ENCODE results near the gene DCANP1. TPM values are rescaled to one million over a fixed set of nuclear protein-coding genes. Genes with fewer than 3 reads are reported as not detected.

Gene DCANP1
- total RNA-seq, 1 experiment from 2014 or later = not detected

DNA sequence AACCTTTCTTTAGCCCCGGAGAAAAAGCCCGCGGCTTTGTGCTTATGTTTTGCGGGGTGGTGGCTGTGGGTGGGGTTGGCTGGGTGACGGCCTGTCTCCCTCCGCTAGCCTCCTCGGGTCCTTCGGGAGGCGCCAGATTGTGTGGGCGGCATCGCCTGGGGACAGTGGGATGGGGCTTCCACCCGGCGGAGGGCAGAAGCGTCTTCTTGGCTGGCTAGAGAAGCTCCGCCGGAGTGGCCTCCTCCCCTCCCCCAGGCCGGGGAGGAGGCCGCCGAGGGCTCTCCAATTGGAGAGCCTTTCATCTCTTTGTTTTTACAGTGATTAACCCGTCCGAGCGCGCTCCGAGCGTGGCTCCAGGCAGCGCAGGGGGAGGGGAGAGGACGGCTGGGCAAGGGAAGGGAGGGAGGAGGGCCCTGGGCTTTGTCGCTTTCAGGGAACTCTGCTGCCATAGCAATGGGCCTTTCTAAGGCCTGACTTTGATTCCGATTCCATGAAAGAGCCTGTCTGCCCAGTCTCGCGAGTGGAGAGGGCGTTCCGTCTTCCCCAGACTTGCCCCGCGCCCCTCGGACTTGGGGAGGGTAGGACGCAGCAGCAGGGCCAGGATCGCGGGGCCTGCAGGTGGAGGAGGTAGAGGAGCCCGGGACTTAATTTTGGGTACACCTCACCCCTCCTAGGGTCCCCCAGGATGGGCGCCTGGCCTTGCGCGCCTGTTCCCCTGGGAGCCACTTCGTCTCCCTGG, 41.7 kb upstream of the DCANP1 start:
- ChIA-PET CTCF (interaction anchor here (1.0 to 2.9 kb wide), 5 partner anchors 23 to 77 kb away, joined by 3 to 18 read pairs (median 8); no protein-coding TSS in a partner anchor), POLR2A (no interaction called here)
- Histone ChIP-seq H3K4me1 (peaks cover 44% of the 10 kb centered on the region), H3K9me3 (no peaks in the 10 kb centered on the region), H3K27me3 (replicated peaks; ENCODE audit: control insufficient read depth, insufficient read depth, low read length) (no peaks in the 10 kb centered on the region), H3K36me3 (ENCODE audit: control insufficient read depth, insufficient read depth, low read length) (no peaks in the 10 kb centered on the region), H3K4me3 (ENCODE audit: low read depth, low read length) (peak overlapping the region; percentile 34)
- Mint-ChIP-seq H3K4me3 (ENCODE audit: unreplicated experiment) (peak overlapping the region; percentile 72), H3K27me3 (ENCODE audit: insufficient read depth, unreplicated experiment) (no peaks in the 10 kb centered on the region), H3K27ac (ENCODE audit: unreplicated experiment) (peak overlapping the region; percentile 67), H3K4me1 (ENCODE audit: low read depth, unreplicated experiment) (peaks cover 30% of the 10 kb centered on the region), H3K36me3 (ENCODE audit: insufficient read depth, unreplicated experiment) (no peaks in the 10 kb centered on the region), H3K9me3 (ENCODE audit: unreplicated experiment) (no peaks in the 10 kb centered on the region)
- no TSS peak for BruUV-seq (replicated peaks)
- intact Hi-C loops (cut with micrococcal nuclease; ENCODE audit: unreplicated experiment) = loop anchor here (2.0 kb wide), 1 partner anchor 64 kb away; no protein-coding TSS in a partner anchor
- TF ChIP-seq, protein P1, sequence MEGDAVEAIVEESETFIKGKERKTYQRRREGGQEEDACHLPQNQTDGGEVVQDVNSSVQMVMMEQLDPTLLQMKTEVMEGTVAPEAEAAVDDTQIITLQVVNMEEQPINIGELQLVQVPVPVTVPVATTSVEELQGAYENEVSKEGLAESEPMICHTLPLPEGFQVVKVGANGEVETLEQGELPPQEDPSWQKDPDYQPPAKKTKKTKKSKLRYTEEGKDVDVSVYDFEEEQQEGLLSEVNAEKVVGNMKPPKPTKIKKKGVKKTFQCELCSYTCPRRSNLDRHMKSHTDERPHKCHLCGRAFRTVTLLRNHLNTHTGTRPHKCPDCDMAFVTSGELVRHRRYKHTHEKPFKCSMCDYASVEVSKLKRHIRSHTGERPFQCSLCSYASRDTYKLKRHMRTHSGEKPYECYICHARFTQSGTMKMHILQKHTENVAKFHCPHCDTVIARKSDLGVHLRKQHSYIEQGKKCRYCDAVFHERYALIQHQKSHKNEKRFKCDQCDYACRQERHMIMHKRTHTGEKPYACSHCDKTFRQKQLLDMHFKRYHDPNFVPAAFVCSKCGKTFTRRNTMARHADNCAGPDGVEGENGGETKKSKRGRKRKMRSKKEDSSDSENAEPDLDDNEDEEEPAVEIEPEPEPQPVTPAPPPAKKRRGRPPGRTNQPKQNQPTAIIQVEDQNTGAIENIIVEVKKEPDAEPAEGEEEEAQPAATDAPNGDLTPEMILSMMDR (IDR thresholded peaks at IDR 0.05; ENCODE audit: insufficient read depth in 1 of 2, low read depth in 1 of 2, low read length in 1 of 2, severe bottlenecking in 1 of 2, unreplicated experiment in 1 of 2) = no peak
- peak; percentile 83 for DNase-seq

DNA sequence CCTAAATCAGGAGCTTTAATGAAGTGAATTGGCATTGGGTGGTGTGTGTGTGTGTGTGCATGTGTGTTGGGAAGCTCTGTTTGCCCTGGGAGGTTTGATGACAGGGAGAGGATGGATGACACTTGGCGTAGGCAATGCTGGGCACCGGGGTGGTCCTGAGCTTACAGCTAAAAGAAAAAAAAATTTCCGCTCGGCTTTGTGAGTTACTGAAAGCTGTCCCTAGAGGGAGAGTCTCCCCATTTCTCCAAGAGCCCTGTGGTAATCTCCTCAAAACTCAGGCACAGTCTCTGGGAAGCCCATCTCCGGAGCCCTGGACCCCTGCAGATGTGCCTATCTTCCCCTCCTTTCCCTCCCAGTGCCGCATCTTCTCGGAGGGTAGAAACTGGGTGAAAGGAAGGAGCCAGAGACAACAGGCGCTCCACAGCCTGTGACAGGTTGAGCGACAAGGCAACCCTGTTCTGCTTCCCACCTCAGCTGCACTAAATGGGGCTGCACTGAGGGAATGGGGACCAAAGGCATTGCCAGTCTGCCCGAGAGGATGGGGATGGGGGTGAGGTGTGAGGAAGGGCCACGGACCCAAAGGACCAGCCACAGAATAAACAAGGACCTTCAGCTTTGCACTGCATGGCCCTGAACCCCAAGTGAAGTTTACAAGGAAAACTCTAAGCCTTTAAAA, 40.8 kb upstream of the DCANP1 start:
- H3K27me3 ChIP-seq (replicated peaks; ENCODE audit: control insufficient read depth, insufficient read depth, low read length) = no peaks in the 10 kb centered on the region
- H3K9me3 Mint-ChIP-seq (ENCODE audit: unreplicated experiment) = no peaks in the 10 kb centered on the region
- H3K4me3 Mint-ChIP-seq (ENCODE audit: unreplicated experiment) = peak overlapping the region; percentile 72
- H3K4me1 ChIP-seq = peaks cover 44% of the 10 kb centered on the region
- intact Hi-C loops (cut with micrococcal nuclease; ENCODE audit: unreplicated experiment) = loop anchor here (2.0 kb wide), 1 partner anchor 65 kb away; no protein-coding TSS in a partner anchor
- H3K9me3 ChIP-seq = no peaks in the 10 kb centered on the region
- TF ChIP-seq, protein P1 (IDR thresholded peaks at IDR 0.05; ENCODE audit: insufficient read depth in 1 of 2, low read depth in 1 of 2, low read length in 1 of 2, severe bottlenecking in 1 of 2, unreplicated experiment in 1 of 2) = no peak
- ChIA-PET CTCF (interaction anchor here (1.3 to 2.9 kb wide), 5 partner anchors 22 to 78 kb away, joined by 3 to 18 read pairs (median 8); no protein-coding TSS in a partner anchor), POLR2A (no interaction called here)
- H3K36me3 ChIP-seq (ENCODE audit: control insufficient read depth, insufficient read depth, low read length) = no peaks in the 10 kb centered on the region
- no peaks in the 10 kb centered on the region for H3K36me3 Mint-ChIP-seq (ENCODE audit: insufficient read depth, unreplicated experiment)
- no peak overlapping the region for H3K27ac Mint-ChIP-seq (ENCODE audit: unreplicated experiment)
- no TSS peak for BruUV-seq (replicated peaks)
- no peak for DNase-seq
- H3K4me1 Mint-ChIP-seq (ENCODE audit: low read depth, unreplicated experiment) = peaks cover 26% of the 10 kb centered on the region
- no peaks in the 10 kb centered on the region for H3K27me3 Mint-ChIP-seq (ENCODE audit: insufficient read depth, unreplicated experiment)
- H3K4me3 ChIP-seq (ENCODE audit: low read depth, low read length) = no peak overlapping the region

DNA sequence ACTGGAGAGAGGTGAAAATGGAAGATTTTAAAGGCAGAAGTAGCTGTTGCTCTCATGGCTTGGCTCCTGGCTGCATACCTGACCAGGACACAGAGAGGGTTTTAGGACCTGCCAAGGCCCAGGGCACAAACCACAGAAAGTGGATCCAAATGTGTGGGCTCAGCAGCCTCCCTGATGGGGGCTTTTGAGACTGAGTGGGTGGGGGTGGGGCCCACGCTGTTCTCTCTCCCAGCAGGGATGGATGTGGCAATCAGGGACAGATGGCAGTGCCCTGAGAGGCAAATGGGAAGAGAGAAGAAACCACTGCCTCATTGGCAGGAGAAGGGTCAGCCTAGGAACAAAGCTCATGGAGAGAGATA, 39.9 kb upstream of the DCANP1 start:
- H3K27ac Mint-ChIP-seq (ENCODE audit: unreplicated experiment) = no peak overlapping the region
- ChIA-PET POLR2A (no interaction called here), CTCF (interaction anchor here (1.3 to 2.9 kb wide), 4 partner anchors 21 to 79 kb away, joined by 3 to 18 read pairs (median 11); no protein-coding TSS in a partner anchor)
- BruUV-seq (replicated peaks) = no TSS peak
- Histone ChIP-seq H3K36me3 (ENCODE audit: control insufficient read depth, insufficient read depth, low read length) (no peaks in the 10 kb centered on the region), H3K27me3 (replicated peaks; ENCODE audit: control insufficient read depth, insufficient read depth, low read length) (no peaks in the 10 kb centered on the region), H3K9me3 (no peaks in the 10 kb centered on the region), H3K4me3 (ENCODE audit: low read depth, low read length) (no peak overlapping the region), H3K4me1 (peaks cover 39% of the 10 kb centered on the region)
- no peak overlapping the region for H3K4me3 Mint-ChIP-seq (ENCODE audit: unreplicated experiment)
- intact Hi-C loops (cut with micrococcal nuclease; ENCODE audit: unreplicated experiment) = no loop called here
- peaks cover 26% of the 10 kb centered on the region for H3K4me1 Mint-ChIP-seq (ENCODE audit: low read depth, unreplicated experiment)
- TF ChIP-seq, protein P1 (IDR thresholded peaks at IDR 0.05; ENCODE audit: insufficient read depth in 1 of 2, low read depth in 1 of 2, low read length in 1 of 2, severe bottlenecking in 1 of 2, unreplicated experiment in 1 of 2) = no peak
- H3K9me3 Mint-ChIP-seq (ENCODE audit: unreplicated experiment) = no peaks in the 10 kb centered on the region
- H3K36me3 Mint-ChIP-seq (ENCODE audit: insufficient read depth, unreplicated experiment) = no peaks in the 10 kb centered on the region
- DNase-seq = no peak
- no peaks in the 10 kb centered on the region for H3K27me3 Mint-ChIP-seq (ENCODE audit: insufficient read depth, unreplicated experiment)
